Measurements from ENCODE around the gene SCAPER. TPM values are rescaled to one million over a fixed set of nuclear protein-coding genes. Genes with fewer than 3 reads are reported as not detected.
A peak's percentile ranks its signal among the peaks of the same experiment; 100 is the strongest.

Gene SCAPER
- total RNA-seq, 1 donor from 2014 or later = 42.6 TPM

DNA sequence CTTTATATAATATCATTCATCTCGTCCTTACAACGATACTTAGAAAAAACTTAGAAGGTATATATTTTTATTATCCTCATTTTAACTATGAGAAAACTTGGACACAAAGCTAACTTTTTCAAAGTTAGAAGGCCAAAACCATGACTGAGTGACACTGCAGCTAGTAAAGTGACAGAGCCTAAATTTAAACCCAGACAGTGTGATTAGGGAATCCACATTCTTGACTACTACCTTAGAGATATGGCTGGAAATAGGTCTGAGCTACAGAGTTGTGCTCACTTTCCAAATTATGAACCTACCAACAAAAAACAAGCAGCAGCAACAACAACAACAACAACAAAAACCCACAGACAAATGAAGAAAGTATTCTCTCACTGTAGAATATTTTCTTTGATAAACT is 236.2 kb downstream of the SCAPER start:
- no peaks in the 10 kb centered on the region for H3K27me3 ChIP-seq (ENCODE audit: low read depth)
- intact Hi-C loops (cut with micrococcal nuclease) = no loop called here
- no peak overlapping the region for H3K4me3 ChIP-seq
- H3K27ac ChIP-seq (replicated peaks) = peak overlapping the region; percentile 31
- H3K36me3 ChIP-seq = no peaks in the 10 kb centered on the region
- TF ChIP-seq, protein P1, sequence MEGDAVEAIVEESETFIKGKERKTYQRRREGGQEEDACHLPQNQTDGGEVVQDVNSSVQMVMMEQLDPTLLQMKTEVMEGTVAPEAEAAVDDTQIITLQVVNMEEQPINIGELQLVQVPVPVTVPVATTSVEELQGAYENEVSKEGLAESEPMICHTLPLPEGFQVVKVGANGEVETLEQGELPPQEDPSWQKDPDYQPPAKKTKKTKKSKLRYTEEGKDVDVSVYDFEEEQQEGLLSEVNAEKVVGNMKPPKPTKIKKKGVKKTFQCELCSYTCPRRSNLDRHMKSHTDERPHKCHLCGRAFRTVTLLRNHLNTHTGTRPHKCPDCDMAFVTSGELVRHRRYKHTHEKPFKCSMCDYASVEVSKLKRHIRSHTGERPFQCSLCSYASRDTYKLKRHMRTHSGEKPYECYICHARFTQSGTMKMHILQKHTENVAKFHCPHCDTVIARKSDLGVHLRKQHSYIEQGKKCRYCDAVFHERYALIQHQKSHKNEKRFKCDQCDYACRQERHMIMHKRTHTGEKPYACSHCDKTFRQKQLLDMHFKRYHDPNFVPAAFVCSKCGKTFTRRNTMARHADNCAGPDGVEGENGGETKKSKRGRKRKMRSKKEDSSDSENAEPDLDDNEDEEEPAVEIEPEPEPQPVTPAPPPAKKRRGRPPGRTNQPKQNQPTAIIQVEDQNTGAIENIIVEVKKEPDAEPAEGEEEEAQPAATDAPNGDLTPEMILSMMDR (IDR thresholded peaks at IDR 0.05; ENCODE audit: borderline replicate concordance) = no peak
- H3K4me1 ChIP-seq = peaks cover 21% of the 10 kb centered on the region
- no peak for DNase-seq
- no peaks in the 10 kb centered on the region for H3K9me3 ChIP-seq (replicated peaks)

DNA sequence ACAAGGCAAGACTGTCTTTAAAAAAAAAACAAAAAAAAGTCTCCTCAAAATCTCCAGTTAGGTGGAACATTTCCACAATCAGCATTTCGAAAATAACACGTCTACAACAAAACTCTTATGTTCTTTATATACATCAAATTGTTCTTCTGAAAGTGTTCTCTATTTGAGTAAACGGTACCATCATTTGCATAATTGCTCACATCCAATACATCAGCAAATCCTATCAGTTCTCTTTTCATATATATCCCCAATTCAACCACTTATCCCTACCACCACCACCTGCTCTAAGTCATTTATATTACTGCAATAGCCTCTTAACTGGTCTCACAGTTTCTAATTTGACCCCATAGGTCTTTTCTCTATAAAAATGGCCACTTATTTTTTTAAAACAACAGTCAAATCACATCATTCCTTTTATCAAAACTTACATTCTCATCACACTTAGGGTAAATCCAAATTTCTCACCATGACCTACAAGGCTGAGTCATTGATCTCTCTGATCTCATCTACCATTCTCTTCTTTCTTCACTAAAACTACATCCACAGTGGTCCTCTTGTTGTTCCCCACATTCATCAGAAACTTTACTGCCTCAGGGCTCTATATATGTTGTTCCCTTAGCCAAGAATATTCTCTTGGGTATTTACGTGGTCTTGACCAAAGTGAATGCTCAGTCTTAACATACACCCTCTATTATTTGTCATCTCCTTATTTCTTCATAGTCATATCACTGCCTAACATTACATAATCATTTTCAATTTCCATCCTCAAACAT is 237.0 kb downstream of the SCAPER start:
- H3K4me3 ChIP-seq = no peak overlapping the region
- H3K27me3 ChIP-seq (ENCODE audit: low read depth) = no peaks in the 10 kb centered on the region
- H3K9me3 ChIP-seq (replicated peaks) = no peaks in the 10 kb centered on the region
- peak overlapping the region; percentile 31 for H3K27ac ChIP-seq (replicated peaks)
- TF ChIP-seq, protein P1 (IDR thresholded peaks at IDR 0.05; ENCODE audit: borderline replicate concordance) = no peak
- no peaks in the 10 kb centered on the region for H3K36me3 ChIP-seq
- intact Hi-C loops (cut with micrococcal nuclease) = no loop called here
- DNase-seq = no peak
- H3K4me1 ChIP-seq = peaks cover 21% of the 10 kb centered on the region

DNA sequence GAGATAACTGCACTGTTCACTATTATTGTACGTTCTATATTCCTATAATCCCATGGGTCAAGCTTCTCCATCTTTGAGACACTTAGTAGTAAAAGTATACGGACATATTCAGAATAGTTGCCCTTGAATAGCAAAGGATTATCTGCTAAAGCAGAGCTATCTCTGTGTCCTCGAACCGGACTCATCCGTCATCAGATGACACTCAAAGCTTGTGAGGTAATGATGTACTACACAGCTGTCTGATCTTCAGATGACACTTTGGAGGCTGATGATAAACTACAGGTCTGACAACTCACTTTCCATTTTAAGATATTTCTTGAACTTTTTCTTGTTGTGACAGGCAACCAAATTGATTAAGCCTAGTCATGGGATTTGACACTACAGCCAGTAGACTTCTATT is 240.2 kb downstream of the SCAPER start:
- no peak overlapping the region for H3K4me3 ChIP-seq
- TF ChIP-seq, protein P1 (IDR thresholded peaks at IDR 0.05; ENCODE audit: borderline replicate concordance) = no peak
- peaks cover 11% of the 10 kb centered on the region for H3K36me3 ChIP-seq
- no peaks in the 10 kb centered on the region for H3K27me3 ChIP-seq (ENCODE audit: low read depth)
- H3K27ac ChIP-seq (replicated peaks) = peak overlapping the region; percentile 60
- peaks cover 14% of the 10 kb centered on the region for H3K4me1 ChIP-seq
- DNase-seq = no peak
- intact Hi-C loops (cut with micrococcal nuclease) = no loop called here
- no peaks in the 10 kb centered on the region for H3K9me3 ChIP-seq (replicated peaks)

DNA sequence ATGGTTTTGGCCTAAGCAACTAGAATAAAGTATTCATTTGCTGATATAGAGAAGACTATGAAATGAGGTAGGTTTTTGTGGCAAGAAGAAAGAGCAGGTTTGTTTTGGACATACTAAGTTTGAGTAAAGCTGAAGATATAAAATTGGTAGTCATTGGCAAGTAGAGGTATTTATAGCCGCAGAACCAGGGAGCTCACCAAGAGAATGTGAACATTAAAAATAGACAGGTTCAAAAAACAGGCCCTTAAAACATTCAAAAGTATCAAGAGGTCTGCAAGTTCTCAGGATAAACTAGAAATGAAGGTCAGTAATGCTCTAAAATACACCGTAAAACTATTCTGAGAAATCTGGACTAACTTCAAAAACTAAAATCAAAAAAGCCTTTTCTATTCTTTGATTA is 240.7 kb downstream of the SCAPER start:
- TF ChIP-seq, protein P1 (IDR thresholded peaks at IDR 0.05; ENCODE audit: borderline replicate concordance) = no peak
- Histone ChIP-seq H3K4me3 (no peak overlapping the region), H3K9me3 (replicated peaks) (no peaks in the 10 kb centered on the region), H3K27ac (replicated peaks) (peak overlapping the region; percentile 60), H3K36me3 (peaks cover 16% of the 10 kb centered on the region), H3K4me1 (peaks cover 12% of the 10 kb centered on the region), H3K27me3 (ENCODE audit: low read depth) (no peaks in the 10 kb centered on the region)
- intact Hi-C loops (cut with micrococcal nuclease) = no loop called here
- DNase-seq = no peak

GRCh38 chr15:76663529-76663928 is 241.6 kb downstream of the SCAPER start:
- TF ChIP-seq, protein P1 (IDR thresholded peaks at IDR 0.05; ENCODE audit: borderline replicate concordance) = no peak
- H3K27ac ChIP-seq (replicated peaks) = no peak overlapping the region
- no peaks in the 10 kb centered on the region for H3K9me3 ChIP-seq (replicated peaks)
- intact Hi-C loops (cut with micrococcal nuclease) = no loop called here
- no peak overlapping the region for H3K4me3 ChIP-seq
- H3K4me1 ChIP-seq = peaks cover 7% of the 10 kb centered on the region
- no peaks in the 10 kb centered on the region for H3K27me3 ChIP-seq (ENCODE audit: low read depth)
- DNase-seq = no peak
- peaks cover 21% of the 10 kb centered on the region for H3K36me3 ChIP-seq

Data from left ventricle myocardium inferior (tissue), 1 donor.